ENCODE data around the gene GLT8D2.

The GLT8D2 gene

GRCh38 chr12:104049903-104050356 lies at the start of gene GLT8D2:
Gene GLT8D2 (minus strand): TSS chr12:104050187. CDS start chr12:104019648, 30,539 bp downstream.
- peak within 1 kb of the TSS; percentile 67 for H3K4me3 ChIP-seq (ENCODE audit: low read depth, low read length)
- DNase-seq (ENCODE audit: low read depth) = peak; percentile 83
- no peak for TF ChIP-seq CTCF (conservative IDR thresholded peaks at IDR 0.05; ENCODE audit: low read depth, low read length)

GRCh38 chr12:104097954-104098353 lies 48.0 kb upstream of the GLT8D2 start:
- H3K4me3 ChIP-seq (ENCODE audit: low read depth, low read length) = no peak overlapping the region
- DNase-seq (ENCODE audit: low read depth) = no peak
- TF ChIP-seq CTCF (conservative IDR thresholded peaks at IDR 0.05; ENCODE audit: low read depth, low read length) = no peak

GRCh38 chr12:104095289-104095688 lies 45.3 kb upstream of the GLT8D2 start:
- H3K4me3 ChIP-seq (ENCODE audit: low read depth, low read length) = no peak overlapping the region
- no peak for TF ChIP-seq CTCF (conservative IDR thresholded peaks at IDR 0.05; ENCODE audit: low read depth, low read length)
- no peak for DNase-seq (ENCODE audit: low read depth)

- no peak for TF ChIP-seq CTCF (conservative IDR thresholded peaks at IDR 0.05; ENCODE audit: low read depth, low read length)
- DNase-seq (ENCODE audit: low read depth) = peak; percentile 60
- H3K4me3 ChIP-seq (ENCODE audit: low read depth, low read length) = no peak overlapping the region
Observed at GRCh38 chr12:104094284-104094683, 44.3 kb upstream of the GLT8D2 start.

GRCh38 chr12:104091136-104091535 lies 41.1 kb upstream of the GLT8D2 start:
- no peak overlapping the region for H3K4me3 ChIP-seq (ENCODE audit: low read depth, low read length)
- no peak for TF ChIP-seq CTCF (conservative IDR thresholded peaks at IDR 0.05; ENCODE audit: low read depth, low read length)
- no peak for DNase-seq (ENCODE audit: low read depth)

GRCh38 chr12:104090685-104091084 lies 40.7 kb upstream of the GLT8D2 start:
- H3K4me3 ChIP-seq (ENCODE audit: low read depth, low read length) = no peak overlapping the region
- TF ChIP-seq CTCF (conservative IDR thresholded peaks at IDR 0.05; ENCODE audit: low read depth, low read length) = no peak
- DNase-seq (ENCODE audit: low read depth) = no peak

- H3K4me3 ChIP-seq (ENCODE audit: low read depth, low read length) = no peak overlapping the region
- DNase-seq (ENCODE audit: low read depth) = no peak
- no peak for TF ChIP-seq CTCF (conservative IDR thresholded peaks at IDR 0.05; ENCODE audit: low read depth, low read length)
Observed at GRCh38 chr12:104083769-104084475, 33.9 kb upstream of the GLT8D2 start.

Data from choroid plexus epithelial cell (primary cell).